Pancreas (tissue), 8 donors: ENCODE results near the gene IRF9. TPM values are rescaled to one million over a fixed set of nuclear protein-coding genes. Genes with fewer than 3 reads are reported as not detected.

Source experiments
- microRNA-seq, 2 donors: library from miRNA; unstranded; fragments of <30 nt; microRNA quantifications; one replicate each; pipeline versions ENCODE4 to v1.1.0, GENCODE V29; 2019 to 2020
- polyA plus RNA-seq, 2 donors: library from polyadenylated mRNA; stranded (reverse); fragments of 200-250 nt; gene quantifications; one replicate each; pipeline ENCODE4 v1.2.3, GENCODE V29; 2013
- total RNA-seq, 6 donors: library from RNA; stranded (reverse); fragmentation: NEBNext Ultra II Directional in 4 of 6; extraction: Animal tissue kit (Norgen Biotek cat#: 25700) in 4 of 6; gene quantifications; one replicate each; pipeline versions ENCODE4 v1.2.1 to v1.2.4, GENCODE V29; 2021 to 2023
- donor health status: healthy with polysubstance abuse.
- donor health status: DM: no; HTN: no; CAD: no; lungs with moderate emphysema.
- donor health status: DM: no; HTN: no; CAD: no.
- donor health status: Bipolar disorder and iron deficiency.
- donor health status: DM: yes; HTN: yes; CAD: no.
- donor health status: DM: no; HTN: no; CAD: no.
- donor health status: DM: no; HTN: no; CAD: no.
- donor health status: DM: yes; HTN: yes; CAD: no.

Gene IRF9
- total and polyA plus RNA-seq, 8 donors: 20.3 to 60.8 (median 37.3) TPM

Small RNA genes within 50 kb of the gene (microRNA-seq; reads per million reads assigned to microRNA genes)
- 0 to 0.59 reads per million in 2 donors for gene MIR7703

Other genes starting within 250 kb of the IRF9 start
Only the 30 nearest of the 32 such genes appear.
- 10 to 100 TPM; 10.3 to 16.2 (median 11.5) TPM for gene DHRS4L2, start 172.3 kb upstream of the IRF9 start, total RNA-seq
- gene DHRS4L2, start 172.3 kb upstream of the IRF9 start, polyA plus RNA-seq: 10 to 100 TPM; 20.2 to 35.0 TPM
- under 1 TPM; 0.31 to 1.00 (median 0.71) TPM for gene CARMIL3, start 109.3 kb upstream of the IRF9 start, total RNA-seq
- gene CARMIL3, start 109.3 kb upstream of the IRF9 start, polyA plus RNA-seq: 1 to 10 TPM; 2.7 to 4.0 TPM
- not detected for gene CPNE6, start 89.7 kb upstream of the IRF9 start, total RNA-seq
- under 1 TPM in 1 of 2 donors, not detected in 1; 0.07 TPM for gene CPNE6, start 89.7 kb upstream of the IRF9 start, polyA plus RNA-seq
- 100 to 1,000 TPM in 1 of 6 donors, 10 to 100 TPM in 5; 18.6 to 146 (median 23.1) TPM for gene PCK2, start 67.0 kb upstream of the IRF9 start, total RNA-seq
- 10 to 100 TPM; 12.8 to 20.3 TPM for gene PCK2, start 67.0 kb upstream of the IRF9 start, polyA plus RNA-seq
- 10 to 100 TPM; 50.1 to 78.9 (median 60.3) TPM for gene DCAF11, start 46.5 kb upstream of the IRF9 start, total RNA-seq
- 10 to 100 TPM; 34.2 to 41.6 TPM for gene DCAF11, start 46.5 kb upstream of the IRF9 start, polyA plus RNA-seq
- gene NRL, start 46.3 kb upstream of the IRF9 start, total RNA-seq: 1 to 10 TPM in 3 of 6 donors, under 1 TPM in 3; 0.37 to 2.4 (median 1.1) TPM
- 1 to 10 TPM; 2.3 TPM for gene NRL, start 46.3 kb upstream of the IRF9 start, polyA plus RNA-seq
- gene FITM1, start 30.6 kb upstream of the IRF9 start, total RNA-seq: 10 to 100 TPM in 1 of 6 donors, 1 to 10 TPM in 5; 2.7 to 12.0 (median 4.0) TPM
- 10 to 100 TPM in 1 of 2 donors, 1 to 10 TPM in 1; 3.4 to 11.1 TPM for gene FITM1, start 30.6 kb upstream of the IRF9 start, polyA plus RNA-seq
- gene PSME1, start 25.1 kb upstream of the IRF9 start, total RNA-seq: 100 to 1,000 TPM in 2 of 6 donors, 10 to 100 TPM in 4; 46.4 to 107 (median 68.8) TPM
- gene PSME1, start 25.1 kb upstream of the IRF9 start, polyA plus RNA-seq: 100 to 1,000 TPM in 1 of 2 donors, 10 to 100 TPM in 1; 88.9 to 132 TPM
- gene EMC9, start 19.7 kb upstream of the IRF9 start, total RNA-seq: 10 to 100 TPM in 5 of 6 donors, 1 to 10 TPM in 1; 8.1 to 18.8 (median 13.5) TPM
- 10 to 100 TPM; 52.4 to 72.6 TPM for gene EMC9, start 19.7 kb upstream of the IRF9 start, polyA plus RNA-seq
- 10 to 100 TPM; 33.9 to 90.3 (median 59.2) TPM for gene PSME2, start 14.7 kb upstream of the IRF9 start, total RNA-seq
- 100 to 1,000 TPM; 180 to 285 TPM for gene PSME2, start 14.7 kb upstream of the IRF9 start, polyA plus RNA-seq
- 10 to 100 TPM; 25.8 to 44.2 (median 37.1) TPM for gene RNF31, start 13.8 kb upstream of the IRF9 start, total RNA-seq
- 100 to 1,000 TPM; 124 to 169 TPM for gene RNF31, start 13.8 kb upstream of the IRF9 start, polyA plus RNA-seq
- 1 to 10 TPM; 3.5 to 9.9 (median 4.5) TPM for gene REC8, start 10.8 kb downstream of the IRF9 start, total RNA-seq
- gene REC8, start 10.8 kb downstream of the IRF9 start, polyA plus RNA-seq: 10 to 100 TPM; 22.8 to 41.1 TPM
- gene IPO4, start 27.6 kb downstream of the IRF9 start, total RNA-seq: 10 to 100 TPM; 24.6 to 62.0 (median 31.0) TPM
- 10 to 100 TPM; 21.3 to 29.4 TPM for gene IPO4, start 27.6 kb downstream of the IRF9 start, polyA plus RNA-seq
- 10 to 100 TPM; 29.2 to 46.8 (median 38.4) TPM for gene TM9SF1, start 34.2 kb downstream of the IRF9 start, total RNA-seq
- gene TM9SF1, start 34.2 kb downstream of the IRF9 start, polyA plus RNA-seq: 10 to 100 TPM; 20.5 to 34.4 TPM
- gene TSSK4, start 44.4 kb downstream of the IRF9 start, total RNA-seq: under 1 TPM in 5 of 6 donors, not detected in 1; 0.16 to 0.66 (median 0.40) TPM
- under 1 TPM; 0.14 to 0.46 TPM for gene TSSK4, start 44.4 kb downstream of the IRF9 start, polyA plus RNA-seq
- 10 to 100 TPM; 16.3 to 31.2 (median 22.4) TPM for gene CHMP4A, start 52.2 kb downstream of the IRF9 start, total RNA-seq
- gene CHMP4A, start 52.2 kb downstream of the IRF9 start, polyA plus RNA-seq: 10 to 100 TPM; 35.4 to 79.9 TPM
- gene MDP1, start 54.8 kb downstream of the IRF9 start, total RNA-seq: 10 to 100 TPM in 2 of 6 donors, 1 to 10 TPM in 4; 7.8 to 11.9 (median 9.3) TPM
- 10 to 100 TPM; 20.4 to 31.7 TPM for gene MDP1, start 54.8 kb downstream of the IRF9 start, polyA plus RNA-seq
- 10 to 100 TPM; 32.5 to 65.1 (median 46.9) TPM for gene NEDD8, start 71.1 kb downstream of the IRF9 start, total RNA-seq
- gene NEDD8, start 71.1 kb downstream of the IRF9 start, polyA plus RNA-seq: 100 to 1,000 TPM in 1 of 2 donors, 10 to 100 TPM in 1; 62.8 to 118 TPM
- 10 to 100 TPM; 24.3 to 37.0 (median 28.6) TPM for gene GMPR2, start 71.7 kb downstream of the IRF9 start, total RNA-seq
- 10 to 100 TPM; 23.6 to 48.1 TPM for gene GMPR2, start 71.7 kb downstream of the IRF9 start, polyA plus RNA-seq
- 10 to 100 TPM; 32.1 to 42.6 (median 34.4) TPM for gene TINF2, start 81.4 kb downstream of the IRF9 start, total RNA-seq
- gene TINF2, start 81.4 kb downstream of the IRF9 start, polyA plus RNA-seq: 10 to 100 TPM; 23.8 to 43.8 TPM
- 1 to 10 TPM; 1.2 to 3.8 (median 2.2) TPM for gene TGM1, start 101.9 kb downstream of the IRF9 start, total RNA-seq
- 1 to 10 TPM; 4.8 to 5.4 TPM for gene TGM1, start 101.9 kb downstream of the IRF9 start, polyA plus RNA-seq
- 10 to 100 TPM; 15.4 to 21.0 (median 18.2) TPM for gene RABGGTA, start 110.3 kb downstream of the IRF9 start, total RNA-seq
- 10 to 100 TPM; 49.1 to 51.5 TPM for gene RABGGTA, start 110.3 kb downstream of the IRF9 start, polyA plus RNA-seq
- gene DHRS1, start 138.5 kb downstream of the IRF9 start, total RNA-seq: 10 to 100 TPM in 3 of 6 donors, 1 to 10 TPM in 3; 6.1 to 15.3 (median 11.2) TPM
- 10 to 100 TPM; 18.9 to 21.1 TPM for gene DHRS1, start 138.5 kb downstream of the IRF9 start, polyA plus RNA-seq
- gene NOP9, start 138.6 kb downstream of the IRF9 start, total RNA-seq: 10 to 100 TPM in 4 of 6 donors, 1 to 10 TPM in 2; 8.8 to 13.9 (median 11.3) TPM
- 1 to 10 TPM; 6.2 to 8.7 TPM for gene NOP9, start 138.6 kb downstream of the IRF9 start, polyA plus RNA-seq
- gene CIDEB, start 146.7 kb downstream of the IRF9 start, total RNA-seq: 10 to 100 TPM in 3 of 6 donors, 1 to 10 TPM in 3; 6.3 to 11.3 (median 9.4) TPM
- gene CIDEB, start 146.7 kb downstream of the IRF9 start, polyA plus RNA-seq: 10 to 100 TPM in 1 of 2 donors, 1 to 10 TPM in 1; 9.2 to 15.0 TPM
- 1 to 10 TPM; 1.5 to 3.0 (median 2.2) TPM for gene LTB4R2, start 148.9 kb downstream of the IRF9 start, total RNA-seq
- gene LTB4R2, start 148.9 kb downstream of the IRF9 start, polyA plus RNA-seq: 1 to 10 TPM in 1 of 2 donors, under 1 TPM in 1; 0.73 to 3.1 TPM
- gene LTB4R, start 150.2 kb downstream of the IRF9 start, total RNA-seq: 1 to 10 TPM; 1.9 to 3.2 (median 2.3) TPM
- gene LTB4R, start 150.2 kb downstream of the IRF9 start, polyA plus RNA-seq: 10 to 100 TPM; 13.0 to 15.5 TPM
- 10 to 100 TPM in 1 of 6 donors, 1 to 10 TPM in 5; 3.2 to 10.6 (median 5.1) TPM for gene ADCY4, start 173.8 kb downstream of the IRF9 start, total RNA-seq
- 10 to 100 TPM; 33.8 to 59.3 TPM for gene ADCY4, start 173.8 kb downstream of the IRF9 start, polyA plus RNA-seq
- 10 to 100 TPM in 1 of 6 donors, 1 to 10 TPM in 5; 3.9 to 12.1 (median 5.7) TPM for gene RIPK3, start 178.7 kb downstream of the IRF9 start, total RNA-seq
- 10 to 100 TPM; 12.9 to 13.0 TPM for gene RIPK3, start 178.7 kb downstream of the IRF9 start, polyA plus RNA-seq
- gene NFATC4, start 206.9 kb downstream of the IRF9 start, total RNA-seq: 10 to 100 TPM in 3 of 6 donors, 1 to 10 TPM in 3; 3.3 to 27.5 (median 10.5) TPM
- gene NFATC4, start 206.9 kb downstream of the IRF9 start, polyA plus RNA-seq: 10 to 100 TPM; 77.0 to 97.9 TPM